ENCODE data around the gene TRIM67. TPM values are rescaled to one million over a fixed set of nuclear protein-coding genes. Genes with fewer than 3 reads are reported as not detected.

Gene TRIM67
- polyA plus RNA-seq, 1 donor from 2014 or later, result 8.0 TPM

DNA sequence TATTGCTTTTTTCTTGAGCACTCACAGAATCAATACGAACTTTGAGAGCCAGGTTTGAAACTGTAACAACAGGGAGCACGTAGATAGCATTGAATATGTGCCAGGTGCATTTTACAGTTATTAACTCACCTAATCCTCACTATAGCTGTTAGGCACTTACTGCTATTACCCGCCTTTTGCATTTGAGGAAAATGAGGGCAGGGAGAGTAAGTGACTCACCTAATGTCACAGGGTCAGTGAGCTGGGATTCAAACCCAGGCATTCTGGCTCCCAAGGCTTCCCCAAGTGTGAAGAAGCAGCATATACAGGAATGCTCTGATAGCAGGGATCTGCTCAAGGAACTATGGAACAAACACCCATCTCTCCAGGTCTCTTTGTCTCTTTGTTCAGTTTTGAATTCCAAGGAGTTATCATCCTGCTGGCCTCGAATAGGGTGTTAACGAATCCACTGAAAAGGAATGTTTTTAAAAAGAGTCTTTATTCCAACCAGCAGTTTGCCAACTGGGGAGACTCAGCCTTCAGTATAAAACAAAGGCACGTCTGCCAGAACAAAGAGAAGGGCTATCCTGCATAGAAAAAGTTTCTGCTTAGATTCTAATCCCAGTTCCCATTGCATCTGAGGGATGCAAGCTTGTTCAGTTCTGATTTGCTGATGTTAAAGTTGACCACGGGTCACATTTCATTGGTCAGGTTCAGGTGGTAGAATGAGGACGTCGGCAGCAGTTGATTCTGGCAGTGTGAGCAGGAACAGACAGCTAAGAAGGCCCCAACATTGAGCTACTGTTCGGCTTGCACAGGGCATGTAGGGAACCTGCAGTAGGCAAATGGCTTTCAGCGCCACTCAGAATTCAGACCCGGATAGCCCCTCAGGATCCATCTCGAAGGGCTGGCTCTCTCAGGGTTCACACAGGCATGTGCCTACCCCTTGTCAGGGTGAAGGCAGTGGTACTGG, 22.1 kb downstream of the TRIM67 start:
- Histone ChIP-seq H3K79me2 (replicated peaks; ENCODE audit: insufficient read depth, low read length) (no peaks in the 10 kb centered on the region), H3F3A (ENCODE audit: insufficient read depth, low read length, poor library complexity, severe bottlenecking) (no peaks in the 10 kb centered on the region), H3K27me3 (ENCODE audit: insufficient read depth, low read depth, low read length) (no peaks in the 10 kb centered on the region), H3K4me3 (ENCODE audit: low read length) (no peak overlapping the region), H2AFZ (ENCODE audit: low read depth, low read length) (no peak overlapping the region), H3K9me2 (ENCODE audit: insufficient read depth, low read length) (no peaks in the 10 kb centered on the region), H3K27ac (ENCODE audit: low read length) (no peak overlapping the region), H3K4me2 (ENCODE audit: low read length) (no peak overlapping the region), H3K9me3 (ENCODE audit: low read length) (no peaks in the 10 kb centered on the region), H3K9ac (ENCODE audit: low read length) (no peak overlapping the region), H4K20me1 (ENCODE audit: insufficient read depth) (no peaks in the 10 kb centered on the region), H3K36me3 (ENCODE audit: insufficient read depth, low read length) (no peaks in the 10 kb centered on the region)
- TF ChIP-seq TAF1 (IDR thresholded peaks at IDR 0.05; ENCODE audit: low read depth), result no peak
- TF ChIP-seq, protein P1, sequence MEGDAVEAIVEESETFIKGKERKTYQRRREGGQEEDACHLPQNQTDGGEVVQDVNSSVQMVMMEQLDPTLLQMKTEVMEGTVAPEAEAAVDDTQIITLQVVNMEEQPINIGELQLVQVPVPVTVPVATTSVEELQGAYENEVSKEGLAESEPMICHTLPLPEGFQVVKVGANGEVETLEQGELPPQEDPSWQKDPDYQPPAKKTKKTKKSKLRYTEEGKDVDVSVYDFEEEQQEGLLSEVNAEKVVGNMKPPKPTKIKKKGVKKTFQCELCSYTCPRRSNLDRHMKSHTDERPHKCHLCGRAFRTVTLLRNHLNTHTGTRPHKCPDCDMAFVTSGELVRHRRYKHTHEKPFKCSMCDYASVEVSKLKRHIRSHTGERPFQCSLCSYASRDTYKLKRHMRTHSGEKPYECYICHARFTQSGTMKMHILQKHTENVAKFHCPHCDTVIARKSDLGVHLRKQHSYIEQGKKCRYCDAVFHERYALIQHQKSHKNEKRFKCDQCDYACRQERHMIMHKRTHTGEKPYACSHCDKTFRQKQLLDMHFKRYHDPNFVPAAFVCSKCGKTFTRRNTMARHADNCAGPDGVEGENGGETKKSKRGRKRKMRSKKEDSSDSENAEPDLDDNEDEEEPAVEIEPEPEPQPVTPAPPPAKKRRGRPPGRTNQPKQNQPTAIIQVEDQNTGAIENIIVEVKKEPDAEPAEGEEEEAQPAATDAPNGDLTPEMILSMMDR (IDR thresholded peaks at IDR 0.05; ENCODE audit: poor library complexity, severe bottlenecking), result no peak
- TF ChIP-seq, protein P2, sequence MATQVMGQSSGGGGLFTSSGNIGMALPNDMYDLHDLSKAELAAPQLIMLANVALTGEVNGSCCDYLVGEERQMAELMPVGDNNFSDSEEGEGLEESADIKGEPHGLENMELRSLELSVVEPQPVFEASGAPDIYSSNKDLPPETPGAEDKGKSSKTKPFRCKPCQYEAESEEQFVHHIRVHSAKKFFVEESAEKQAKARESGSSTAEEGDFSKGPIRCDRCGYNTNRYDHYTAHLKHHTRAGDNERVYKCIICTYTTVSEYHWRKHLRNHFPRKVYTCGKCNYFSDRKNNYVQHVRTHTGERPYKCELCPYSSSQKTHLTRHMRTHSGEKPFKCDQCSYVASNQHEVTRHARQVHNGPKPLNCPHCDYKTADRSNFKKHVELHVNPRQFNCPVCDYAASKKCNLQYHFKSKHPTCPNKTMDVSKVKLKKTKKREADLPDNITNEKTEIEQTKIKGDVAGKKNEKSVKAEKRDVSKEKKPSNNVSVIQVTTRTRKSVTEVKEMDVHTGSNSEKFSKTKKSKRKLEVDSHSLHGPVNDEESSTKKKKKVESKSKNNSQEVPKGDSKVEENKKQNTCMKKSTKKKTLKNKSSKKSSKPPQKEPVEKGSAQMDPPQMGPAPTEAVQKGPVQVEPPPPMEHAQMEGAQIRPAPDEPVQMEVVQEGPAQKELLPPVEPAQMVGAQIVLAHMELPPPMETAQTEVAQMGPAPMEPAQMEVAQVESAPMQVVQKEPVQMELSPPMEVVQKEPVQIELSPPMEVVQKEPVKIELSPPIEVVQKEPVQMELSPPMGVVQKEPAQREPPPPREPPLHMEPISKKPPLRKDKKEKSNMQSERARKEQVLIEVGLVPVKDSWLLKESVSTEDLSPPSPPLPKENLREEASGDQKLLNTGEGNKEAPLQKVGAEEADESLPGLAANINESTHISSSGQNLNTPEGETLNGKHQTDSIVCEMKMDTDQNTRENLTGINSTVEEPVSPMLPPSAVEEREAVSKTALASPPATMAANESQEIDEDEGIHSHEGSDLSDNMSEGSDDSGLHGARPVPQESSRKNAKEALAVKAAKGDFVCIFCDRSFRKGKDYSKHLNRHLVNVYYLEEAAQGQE (IDR thresholded peaks at IDR 0.05; ENCODE audit: borderline replicate concordance), result no peak
- TF ChIP-seq RAD21 (conservative IDR thresholded peaks at IDR 0.05), result no peak
- no peak for TF ChIP-seq EP300 (conservative IDR thresholded peaks at IDR 0.05; ENCODE audit: poor library complexity, severe bottlenecking)
- no peak for TF ChIP-seq MXI1 (conservative IDR thresholded peaks at IDR 0.05; ENCODE audit: poor library complexity, severe bottlenecking)
- no peak for TF ChIP-seq POLR2AphosphoS5 (IDR thresholded peaks at IDR 0.05)
- TF ChIP-seq EZH2 (IDR thresholded peaks at IDR 0.05; ENCODE audit: borderline replicate concordance, insufficient read depth, low read length, poor library complexity, severe bottlenecking), result no peak
- TF ChIP-seq SMC3 (conservative IDR thresholded peaks at IDR 0.05; ENCODE audit: poor library complexity), result no peak

DNA sequence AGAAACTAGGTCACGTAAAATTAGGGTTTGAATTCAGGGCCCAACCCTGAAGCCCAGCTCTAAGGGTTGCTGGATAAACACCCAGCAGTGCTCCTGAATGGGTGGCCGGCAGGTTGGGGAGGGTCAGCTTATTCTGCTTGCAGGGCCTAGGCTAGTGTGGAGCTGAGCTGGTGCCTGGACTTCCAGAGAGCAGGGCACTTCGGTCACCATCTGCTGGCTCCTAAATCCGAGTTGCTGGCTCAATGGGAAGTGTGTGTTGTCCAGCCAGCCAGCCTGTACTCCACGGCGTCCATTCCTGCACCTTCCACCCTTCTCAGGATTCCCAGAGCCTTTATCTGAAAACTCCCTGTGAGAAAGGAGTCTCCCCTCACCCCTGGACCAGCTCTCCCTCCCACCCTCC, 23.0 kb downstream of the TRIM67 start:
- H3K27me3 ChIP-seq (ENCODE audit: insufficient read depth, low read depth, low read length), result no peaks in the 10 kb centered on the region
- no peak overlapping the region for H3K9ac ChIP-seq (ENCODE audit: low read length)
- no peak overlapping the region for H3K4me3 ChIP-seq (ENCODE audit: low read length)
- H3K27ac ChIP-seq (ENCODE audit: low read length), result no peak overlapping the region
- H3K9me2 ChIP-seq (ENCODE audit: insufficient read depth, low read length), result no peaks in the 10 kb centered on the region
- H3F3A ChIP-seq (ENCODE audit: insufficient read depth, low read length, poor library complexity, severe bottlenecking), result no peaks in the 10 kb centered on the region
- H3K9me3 ChIP-seq (ENCODE audit: low read length), result no peaks in the 10 kb centered on the region
- no peak for TF ChIP-seq EP300 (conservative IDR thresholded peaks at IDR 0.05; ENCODE audit: poor library complexity, severe bottlenecking)
- no peak overlapping the region for H2AFZ ChIP-seq (ENCODE audit: low read depth, low read length)
- no peaks in the 10 kb centered on the region for H3K36me3 ChIP-seq (ENCODE audit: insufficient read depth, low read length)
- no peaks in the 10 kb centered on the region for H3K79me2 ChIP-seq (replicated peaks; ENCODE audit: insufficient read depth, low read length)
- H3K4me2 ChIP-seq (ENCODE audit: low read length), result no peak overlapping the region
- H4K20me1 ChIP-seq (ENCODE audit: insufficient read depth), result no peaks in the 10 kb centered on the region

Measured in neural cell (in vitro differentiated cells).